GM12891 (cell line): ENCODE measurements around the gene RNPS1.

ENCODE experiments used
- POLR2A ChIP-seq: IDR thresholded peaks from 2 replicates; pipeline ENCODE4 v1.6.1; 2011; ENCODE audit warnings: low read depth, low read length, control low read depth
- POLR2AphosphoS5 ChIP-seq: IDR thresholded peaks from 2 replicates; pipeline ENCODE4 v1.6.1; 2011; ENCODE audit warnings: low read depth, low read length, control low read depth
- TAF1 ChIP-seq: IDR thresholded peaks from 2 replicates; pipeline ENCODE4 v1.6.1; 2011; ENCODE audit warnings: low read depth, low read length, control low read depth

- TF ChIP-seq POLR2A (no peak), TAF1 (no peak), POLR2AphosphoS5 (no peak)
These were observed 59.2 kb downstream of the RNPS1 start for GRCh38 chr16:2208772-2209171.
